Hematopoietic multipotent progenitor cell (in vitro differentiated cells): ENCODE results near the gene PM20D2. TPM values are rescaled to one million over a fixed set of nuclear protein-coding genes. Genes with fewer than 3 reads are reported as not detected.

Experiments used
- DNase-seq, 3 donors: peaks; one replicate each; pipeline ENCODE4 v3.0.0-alpha.2; 2011 to 2015; ENCODE audit warnings: low read depth in 2 of 3, low spot score in 2 of 3
- total RNA-seq: library from RNA; depleted of rRNA; stranded (reverse); fragments of >200 nt; gene quantifications from one replicate; pipeline ENCODE4 v1.2.3, GENCODE V29; 2012

Gene PM20D2
- 14.5 TPM for total RNA-seq

- peak; percentile 38 to 73 (median 67) for DNase-seq
Observed at GRCh38 chr6:89145956-89146717, at the start of gene PM20D2. Gene PM20D2, plus strand, starts transcription at chr6:89146055. Its CDS starts 90 bp downstream, at chr6:89146145.

DNA sequence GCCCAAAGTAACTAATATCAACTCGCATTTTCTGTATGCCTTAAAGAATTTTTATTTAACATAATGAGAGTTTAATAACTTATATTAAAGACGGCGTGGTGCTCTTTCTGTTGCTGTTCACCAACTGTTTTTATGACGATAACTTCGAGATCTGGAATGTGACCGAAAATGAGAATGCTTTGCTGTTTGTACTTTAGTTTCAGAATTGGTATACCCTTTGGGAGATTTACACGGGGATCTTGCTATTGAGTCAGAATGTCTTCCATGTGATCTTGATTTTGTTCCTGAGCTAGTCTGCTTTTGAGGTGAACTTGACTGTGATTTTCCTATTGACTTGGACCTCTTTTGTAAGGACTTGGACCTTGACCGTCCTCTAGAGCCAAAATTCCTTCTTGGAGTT lies 47.4 kb upstream of the PM20D2 start:
- DNase-seq = no peak

- DNase-seq = no peak
Observed at GRCh38 chr6:89100114-89100513, 45.7 kb upstream of the PM20D2 start.

- DNase-seq = no peak
Observed at GRCh38 chr6:89110284-89110683, 35.6 kb upstream of the PM20D2 start.

DNA sequence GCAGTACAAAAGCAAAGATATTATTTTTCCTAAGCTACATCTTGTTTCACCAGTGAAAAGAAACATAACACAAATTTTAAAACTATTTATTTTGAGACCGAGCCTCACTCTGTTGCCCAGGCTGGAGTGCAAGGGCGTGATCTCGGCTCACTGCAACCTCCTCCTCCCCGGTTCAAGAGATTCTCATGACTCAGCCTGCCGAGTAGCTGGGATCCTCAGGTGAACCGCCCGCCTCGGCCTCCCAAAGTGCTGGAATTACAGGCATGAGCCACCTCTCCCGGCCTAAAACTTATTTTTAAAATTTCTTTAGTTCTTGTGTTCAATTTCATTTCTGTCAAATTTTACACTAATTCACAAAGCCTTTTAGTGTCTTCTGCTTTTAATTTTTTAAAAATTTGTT lies 33.9 kb upstream of the PM20D2 start:
- no peak for DNase-seq

GRCh38 chr6:89116702-89117101 lies 29.2 kb upstream of the PM20D2 start:
- DNase-seq = no peak

DNA sequence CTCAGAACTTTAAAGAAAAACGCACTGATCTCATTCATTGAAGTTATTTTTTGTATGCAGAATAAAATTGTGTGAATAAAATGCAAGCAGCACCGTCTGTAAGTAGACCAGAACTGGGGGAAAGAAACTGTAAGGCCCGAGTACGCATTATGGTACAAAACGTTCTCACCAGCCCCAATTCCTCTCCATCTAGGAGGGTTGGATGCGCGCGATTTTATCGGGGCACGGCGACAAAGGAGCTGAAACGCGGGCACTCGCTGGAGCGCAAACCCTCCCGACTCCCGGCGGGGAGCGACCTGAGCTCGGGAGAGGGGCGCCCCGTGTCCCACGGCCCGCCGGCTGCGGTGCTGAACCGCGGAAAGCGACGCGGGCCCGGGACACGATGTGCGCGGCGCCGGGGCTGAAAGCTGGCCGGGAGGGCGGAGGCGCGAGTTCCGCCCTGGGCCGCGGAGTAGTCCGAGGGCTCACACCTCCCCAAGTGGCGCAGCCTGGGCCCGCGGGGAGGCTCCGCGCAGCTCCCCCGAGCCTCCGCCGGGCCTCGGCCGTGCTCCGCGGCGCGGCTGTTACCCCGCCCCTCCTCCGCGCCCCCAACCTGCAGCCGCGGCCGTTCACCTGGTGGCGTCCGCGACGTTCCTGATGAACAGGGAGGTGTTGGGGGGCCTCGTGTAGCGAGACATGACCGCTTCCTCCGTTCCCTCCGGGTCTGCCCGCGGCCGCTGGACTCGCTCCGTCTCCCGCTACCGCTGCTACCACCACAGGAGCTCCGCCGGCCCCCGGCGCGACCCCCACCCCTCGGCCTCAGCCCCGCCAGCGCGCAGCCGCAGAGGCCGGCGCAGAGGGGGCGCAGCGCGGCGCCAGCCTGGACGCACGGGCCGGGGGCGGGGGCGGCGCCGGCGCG lies 28.4 kb upstream of the PM20D2 start, which contains the start of gene SRSF12:
Gene SRSF12 (minus strand): TSS at position 861 of the 898 bp plus-strand sequence. CDS start 184 bp downstream, at position 677.
- DNase-seq = peak; percentile 14 to 53 (median 37)

- peak in 1 of 3 donors; percentile 5 for DNase-seq
Observed at GRCh38 chr6:89118931-89119330, 26.9 kb upstream of the PM20D2 start.

DNA sequence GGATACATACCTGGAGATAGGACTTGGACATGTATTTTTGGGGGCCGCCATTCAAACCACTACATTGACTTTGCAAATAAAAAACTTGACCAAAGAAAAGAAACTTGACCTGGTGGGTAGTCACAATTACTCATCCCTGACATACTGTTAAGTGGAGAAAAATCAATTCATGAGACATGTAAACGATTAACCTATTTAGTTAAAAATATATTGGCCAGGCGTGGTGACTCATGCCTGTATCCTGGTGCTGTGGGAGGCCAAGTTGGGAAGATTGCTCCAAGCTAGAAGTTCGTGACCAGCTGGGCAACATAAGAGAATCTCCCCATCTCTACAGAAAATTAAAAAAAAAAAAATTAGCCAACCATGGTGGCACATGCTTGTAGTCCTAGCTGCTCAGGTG lies 25.5 kb upstream of the PM20D2 start:
- no peak for DNase-seq

DNA sequence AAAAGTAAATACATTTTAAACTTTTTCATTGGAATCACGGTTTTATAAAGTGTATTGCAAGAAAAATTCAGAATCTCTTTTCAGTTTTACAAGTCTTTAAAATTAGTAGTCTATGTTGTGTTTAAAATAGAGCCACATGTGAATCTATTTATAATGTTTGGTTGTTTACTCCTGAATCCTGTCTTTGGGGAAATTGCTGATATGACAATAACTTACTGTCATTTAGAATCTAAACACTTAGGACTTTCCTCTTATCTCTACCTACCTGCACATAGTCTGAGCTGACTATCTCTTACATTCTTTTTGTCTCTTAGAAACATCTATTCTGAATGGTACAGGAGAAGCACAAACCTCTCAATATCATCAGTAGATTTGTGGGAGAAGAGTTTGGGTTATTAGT lies 23.9 kb upstream of the PM20D2 start:
- no peak for DNase-seq

DNA sequence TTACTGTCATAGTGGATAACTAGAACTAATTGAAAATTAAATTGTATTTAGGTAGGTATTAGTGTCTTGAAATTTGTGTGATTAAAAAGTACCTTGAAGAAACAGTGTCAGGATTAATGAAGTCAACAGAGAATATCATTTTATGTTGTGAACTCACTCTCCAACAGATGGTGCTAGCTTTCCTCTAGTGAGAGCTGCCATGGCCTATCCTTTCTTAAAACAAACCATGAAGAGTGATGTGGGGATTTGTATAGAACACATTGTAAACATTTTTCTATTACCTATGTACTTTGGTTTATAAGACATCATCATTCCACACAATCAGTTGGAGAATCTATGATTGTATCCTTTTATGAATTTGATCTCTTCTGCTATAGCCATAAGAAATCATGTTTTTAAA lies 23.2 kb upstream of the PM20D2 start:
- DNase-seq = peak in 2 of 3 donors; percentile 43 to 71

GRCh38 chr6:89128256-89128671 lies 17.6 kb upstream of the PM20D2 start:
- DNase-seq = peak in 1 of 3 donors; percentile 31

DNA sequence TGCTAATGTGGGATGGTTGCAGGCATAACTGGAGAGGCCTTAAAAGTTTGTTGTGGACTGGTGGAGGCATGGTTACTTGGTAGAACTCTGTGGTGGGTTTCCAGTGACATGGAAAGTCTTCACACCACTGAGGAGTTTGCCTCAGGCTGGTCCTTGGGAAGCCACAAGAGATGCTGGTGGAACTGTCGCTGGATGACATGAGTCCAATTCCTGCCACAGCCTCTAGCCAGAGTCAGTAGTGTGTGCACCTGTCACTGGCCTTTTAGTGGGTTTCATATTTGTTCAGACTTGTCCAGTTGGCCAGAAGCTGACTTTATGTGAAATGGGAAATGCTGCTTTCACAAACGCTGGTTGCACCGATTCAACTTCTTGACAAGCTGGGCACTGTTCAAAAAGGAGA lies 14.3 kb upstream of the PM20D2 start:
- no peak for DNase-seq

DNA sequence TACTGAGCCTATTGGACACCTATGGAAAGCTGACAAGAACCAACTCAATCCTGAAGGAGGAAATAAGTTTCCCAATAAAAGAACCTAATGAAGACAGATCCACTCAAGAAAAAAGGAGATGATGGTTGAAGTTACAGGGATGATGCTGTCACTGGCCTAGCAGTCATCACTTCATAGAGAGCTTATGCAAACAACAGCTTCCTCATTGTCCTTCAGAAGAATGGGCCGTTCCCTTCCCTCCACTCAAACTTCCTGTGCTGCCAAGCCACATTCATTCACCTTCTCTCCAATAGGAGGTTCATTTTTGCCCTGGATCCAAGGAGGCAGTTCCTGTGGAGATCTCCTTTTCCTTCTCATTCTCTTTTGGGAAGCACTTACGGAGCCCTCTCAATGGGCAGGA lies 13.8 kb upstream of the PM20D2 start:
- DNase-seq = no peak

GRCh38 chr6:89133981-89134380 lies 11.9 kb upstream of the PM20D2 start:
- no peak for DNase-seq

GRCh38 chr6:89134723-89135122 lies 11.1 kb upstream of the PM20D2 start:
- DNase-seq = no peak

DNA sequence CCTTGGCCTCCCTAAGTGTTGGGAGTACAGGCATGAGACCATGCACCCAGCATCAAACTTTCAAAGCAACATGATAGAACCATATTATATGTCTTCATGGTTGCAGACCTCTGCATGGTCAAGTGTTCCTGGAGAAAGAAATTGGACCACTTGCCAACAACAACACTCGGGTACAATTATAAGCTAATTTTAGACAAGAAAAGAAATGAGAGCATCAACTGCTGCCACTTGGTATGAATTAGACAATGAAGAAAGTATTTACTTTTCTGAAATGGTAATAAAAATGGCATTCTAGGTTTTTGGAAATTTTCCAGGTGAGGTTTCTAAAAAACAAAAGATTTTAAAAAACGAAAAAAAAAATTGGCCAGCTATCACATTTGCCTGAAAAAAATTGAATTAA lies 7.7 kb upstream of the PM20D2 start:
- no peak for DNase-seq

DNA sequence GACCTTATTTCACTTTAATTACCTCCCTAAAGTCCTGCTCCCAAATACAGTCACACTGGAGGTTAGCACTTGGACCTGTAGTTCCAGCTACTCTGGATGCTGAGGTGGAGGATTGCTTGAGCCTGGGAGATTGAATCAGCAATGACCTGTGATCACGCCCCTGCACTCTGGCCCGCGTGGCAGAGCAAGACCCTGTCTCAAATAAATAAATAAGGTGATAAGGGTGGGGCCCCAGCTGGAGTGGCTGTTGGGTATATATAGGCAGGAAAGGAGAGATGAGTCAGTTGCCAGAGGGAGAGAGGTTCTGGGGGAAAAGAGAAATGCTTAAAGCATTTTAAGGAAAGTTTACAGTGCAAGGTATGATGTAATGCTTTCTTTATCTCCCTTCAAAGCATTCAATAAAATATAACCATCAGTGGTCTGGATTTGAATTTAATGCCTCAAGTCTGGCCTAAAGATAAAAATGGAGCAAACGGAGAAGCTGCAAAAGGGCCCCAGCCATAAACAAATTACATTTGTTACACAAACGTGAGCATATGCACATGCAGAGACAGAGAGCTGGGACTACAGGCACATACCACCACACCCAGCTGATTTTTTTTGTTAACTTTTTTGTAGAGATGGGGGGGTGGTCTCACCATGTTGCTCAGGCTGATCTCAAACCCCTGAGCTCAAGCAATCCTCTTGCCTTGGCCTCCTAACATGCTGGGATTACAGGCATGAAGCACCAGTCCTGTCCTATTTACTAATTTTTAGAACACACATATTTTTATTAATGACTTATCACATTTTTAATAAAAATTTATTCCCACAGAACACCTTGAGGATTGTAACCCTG lies 6.1 kb upstream of the PM20D2 start:
- DNase-seq = no peak

DNA sequence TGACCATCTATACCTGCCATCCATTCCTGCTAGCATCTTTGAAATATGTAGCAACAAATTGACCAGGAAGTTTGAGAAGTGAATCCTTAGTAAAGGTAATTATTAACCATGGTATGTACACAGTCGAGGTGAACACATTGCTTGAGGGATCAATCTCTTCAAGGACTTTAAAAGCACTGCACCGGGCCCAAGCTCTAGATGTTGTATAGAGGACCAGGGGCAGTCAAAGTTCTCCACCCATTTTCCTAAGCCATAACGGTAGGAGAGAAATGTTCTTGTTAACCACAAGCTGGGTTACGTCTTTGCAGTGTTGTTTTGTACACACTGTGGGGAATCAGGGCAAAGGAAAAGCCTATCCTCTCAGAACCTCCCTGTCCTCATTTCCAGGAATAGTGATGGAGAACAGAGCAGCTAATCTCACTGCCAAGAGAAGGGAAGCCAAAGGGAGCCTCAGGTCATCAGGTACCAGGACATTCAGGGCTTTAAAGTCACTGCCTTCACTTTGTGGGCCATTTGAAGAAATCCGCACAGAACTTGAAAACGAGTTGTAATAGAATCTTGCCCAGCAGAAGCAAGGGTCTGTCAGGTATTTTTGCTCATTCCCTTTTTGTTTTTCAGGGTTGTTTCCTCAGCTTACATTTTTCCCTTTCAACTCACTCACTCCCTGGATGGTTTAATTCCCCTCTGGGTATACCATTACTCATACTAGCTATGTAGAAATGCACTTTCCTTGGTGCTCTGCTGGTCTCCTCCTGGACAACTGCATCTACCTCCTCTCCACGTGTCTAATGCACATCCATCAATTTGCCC lies 5.3 kb upstream of the PM20D2 start:
- DNase-seq = no peak

DNA sequence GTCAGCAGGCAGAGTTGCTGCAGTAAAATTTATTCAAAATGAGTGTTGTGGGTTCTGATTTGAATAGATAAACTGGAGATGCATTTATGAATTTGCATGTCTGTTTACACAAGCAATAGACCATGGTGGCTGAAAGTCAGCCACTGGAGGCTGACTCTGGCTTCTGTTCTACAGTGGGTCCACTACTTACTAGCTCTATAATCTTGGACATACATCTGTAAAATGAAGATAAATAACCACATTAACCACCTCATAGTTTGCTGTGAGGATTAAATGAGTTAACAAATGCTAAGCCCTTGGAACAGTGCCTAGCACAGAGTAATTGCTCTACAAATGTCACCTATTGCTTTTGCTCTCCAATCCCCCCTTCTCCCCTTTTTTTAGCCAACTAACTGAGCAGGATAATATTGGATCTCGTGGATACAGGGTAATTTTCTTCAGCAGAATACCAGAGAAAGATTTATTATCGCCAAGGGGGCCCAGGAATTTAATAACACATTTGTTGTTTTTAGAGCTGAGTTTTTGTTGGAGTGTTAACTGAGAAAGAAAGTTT lies 1.4 kb upstream of the PM20D2 start:
- peak in 1 of 3 donors; percentile 34 for DNase-seq
